ENCODE data around the gene GATB.

The GATB gene

DNA sequence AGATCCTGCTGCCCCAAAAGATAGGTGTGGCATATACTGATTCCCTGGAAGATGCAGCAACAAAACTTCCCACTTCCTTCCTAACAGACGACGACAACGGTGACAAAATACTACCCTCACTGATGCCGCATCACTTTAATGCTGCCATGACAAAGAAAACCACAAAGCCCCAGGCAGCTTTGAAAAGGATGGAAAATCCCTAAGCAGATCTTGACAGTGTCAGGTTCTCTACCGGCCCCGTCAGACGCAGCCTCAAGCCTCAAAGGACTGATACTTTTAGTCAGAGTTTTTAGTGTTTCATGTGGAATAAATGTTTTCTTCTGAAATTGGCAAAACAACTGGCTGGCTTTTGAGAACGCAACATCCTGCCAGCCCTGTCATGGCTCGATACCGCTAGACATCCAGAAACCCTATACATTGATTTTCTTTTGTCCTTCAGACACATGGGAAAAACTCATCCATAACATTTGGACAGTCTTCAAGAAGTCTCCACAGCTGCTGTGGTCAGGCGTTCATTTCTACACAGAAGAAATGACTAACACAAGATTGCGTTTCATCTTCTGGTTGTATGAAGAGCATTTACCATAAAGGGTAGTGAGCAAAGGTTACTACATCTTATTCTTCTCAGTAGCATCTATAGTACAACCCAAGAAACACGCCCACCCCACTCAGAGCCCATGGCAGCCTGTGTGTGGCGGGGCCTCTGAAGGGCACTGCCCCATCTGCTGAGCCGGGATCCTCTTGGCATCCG lies 60.1 kb downstream of the GATB start:
- in situ Hi-C loops (cut with MboI; ENCODE audit: low sequenced_read_pairs, unreplicated experiment) = no loop called here
- no peak for DNase-seq (ENCODE audit: low spot score)
- TF ChIP-seq, protein P1, sequence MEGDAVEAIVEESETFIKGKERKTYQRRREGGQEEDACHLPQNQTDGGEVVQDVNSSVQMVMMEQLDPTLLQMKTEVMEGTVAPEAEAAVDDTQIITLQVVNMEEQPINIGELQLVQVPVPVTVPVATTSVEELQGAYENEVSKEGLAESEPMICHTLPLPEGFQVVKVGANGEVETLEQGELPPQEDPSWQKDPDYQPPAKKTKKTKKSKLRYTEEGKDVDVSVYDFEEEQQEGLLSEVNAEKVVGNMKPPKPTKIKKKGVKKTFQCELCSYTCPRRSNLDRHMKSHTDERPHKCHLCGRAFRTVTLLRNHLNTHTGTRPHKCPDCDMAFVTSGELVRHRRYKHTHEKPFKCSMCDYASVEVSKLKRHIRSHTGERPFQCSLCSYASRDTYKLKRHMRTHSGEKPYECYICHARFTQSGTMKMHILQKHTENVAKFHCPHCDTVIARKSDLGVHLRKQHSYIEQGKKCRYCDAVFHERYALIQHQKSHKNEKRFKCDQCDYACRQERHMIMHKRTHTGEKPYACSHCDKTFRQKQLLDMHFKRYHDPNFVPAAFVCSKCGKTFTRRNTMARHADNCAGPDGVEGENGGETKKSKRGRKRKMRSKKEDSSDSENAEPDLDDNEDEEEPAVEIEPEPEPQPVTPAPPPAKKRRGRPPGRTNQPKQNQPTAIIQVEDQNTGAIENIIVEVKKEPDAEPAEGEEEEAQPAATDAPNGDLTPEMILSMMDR (IDR thresholded peaks at IDR 0.05; ENCODE audit: borderline replicate concordance, control extremely low read depth, extremely low read depth, insufficient read depth, missing control alignments) = no peak

DNA sequence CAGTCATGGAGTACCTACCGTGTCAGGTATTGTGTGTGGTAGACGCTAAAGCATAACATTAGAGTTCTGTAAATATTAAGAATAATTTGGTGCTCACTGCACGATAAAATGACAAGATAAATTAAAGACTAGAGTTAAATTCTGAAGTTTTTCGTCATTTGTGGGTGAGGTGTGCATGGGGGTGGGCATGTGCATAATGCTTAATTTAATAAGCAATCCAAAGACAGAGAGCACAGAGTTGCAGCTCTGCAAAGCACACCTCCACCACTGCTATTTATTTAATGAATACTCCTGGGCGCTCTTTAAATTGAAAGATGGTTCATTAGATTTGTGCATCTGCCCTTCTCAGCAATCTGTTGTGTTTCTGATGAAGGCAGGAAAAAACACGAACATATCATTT lies 62.6 kb downstream of the GATB start:
- DNase-seq (ENCODE audit: low spot score) = no peak
- TF ChIP-seq, protein P1 (IDR thresholded peaks at IDR 0.05; ENCODE audit: borderline replicate concordance, control extremely low read depth, extremely low read depth, insufficient read depth, missing control alignments) = no peak
- in situ Hi-C loops (cut with MboI; ENCODE audit: low sequenced_read_pairs, unreplicated experiment) = no loop called here

DNA sequence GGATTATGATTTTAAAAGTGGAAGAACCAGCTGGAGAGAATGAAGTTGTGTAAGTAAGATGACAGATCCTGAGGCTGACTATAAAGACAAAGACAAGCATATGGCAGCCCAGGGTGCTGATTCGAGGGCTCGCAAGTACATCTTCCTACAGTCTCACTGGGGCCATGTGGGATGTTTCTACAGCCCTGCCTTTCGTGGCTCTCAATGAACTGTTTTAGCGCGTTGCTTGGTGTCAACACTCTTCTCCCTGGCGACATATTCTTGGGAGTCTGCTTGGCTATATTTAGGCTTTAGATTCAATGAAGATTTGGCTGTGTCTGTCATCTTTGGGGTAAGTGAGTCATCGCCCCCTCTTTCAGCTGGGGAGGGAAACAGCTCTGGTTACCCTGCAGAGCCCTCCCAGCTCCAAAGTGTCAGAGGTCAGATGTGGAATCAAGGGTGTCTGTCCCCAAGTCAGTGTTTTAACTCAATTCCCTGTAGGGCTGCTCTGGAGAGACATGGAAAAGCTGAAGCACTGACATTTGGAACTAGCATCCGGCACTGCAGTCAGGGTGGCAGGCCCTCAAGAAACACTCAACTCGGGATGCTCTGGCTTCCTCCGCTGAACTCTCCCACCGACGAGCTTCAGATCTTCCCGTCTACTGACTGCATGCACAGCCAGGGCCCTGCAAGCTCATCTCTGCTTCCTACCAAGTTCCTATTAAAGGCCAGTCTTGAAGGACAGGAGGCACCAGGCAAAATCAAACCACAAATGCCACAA lies 65.7 kb downstream of the GATB start:
- DNase-seq (ENCODE audit: low spot score) = no peak
- in situ Hi-C loops (cut with MboI; ENCODE audit: low sequenced_read_pairs, unreplicated experiment) = no loop called here

DNA sequence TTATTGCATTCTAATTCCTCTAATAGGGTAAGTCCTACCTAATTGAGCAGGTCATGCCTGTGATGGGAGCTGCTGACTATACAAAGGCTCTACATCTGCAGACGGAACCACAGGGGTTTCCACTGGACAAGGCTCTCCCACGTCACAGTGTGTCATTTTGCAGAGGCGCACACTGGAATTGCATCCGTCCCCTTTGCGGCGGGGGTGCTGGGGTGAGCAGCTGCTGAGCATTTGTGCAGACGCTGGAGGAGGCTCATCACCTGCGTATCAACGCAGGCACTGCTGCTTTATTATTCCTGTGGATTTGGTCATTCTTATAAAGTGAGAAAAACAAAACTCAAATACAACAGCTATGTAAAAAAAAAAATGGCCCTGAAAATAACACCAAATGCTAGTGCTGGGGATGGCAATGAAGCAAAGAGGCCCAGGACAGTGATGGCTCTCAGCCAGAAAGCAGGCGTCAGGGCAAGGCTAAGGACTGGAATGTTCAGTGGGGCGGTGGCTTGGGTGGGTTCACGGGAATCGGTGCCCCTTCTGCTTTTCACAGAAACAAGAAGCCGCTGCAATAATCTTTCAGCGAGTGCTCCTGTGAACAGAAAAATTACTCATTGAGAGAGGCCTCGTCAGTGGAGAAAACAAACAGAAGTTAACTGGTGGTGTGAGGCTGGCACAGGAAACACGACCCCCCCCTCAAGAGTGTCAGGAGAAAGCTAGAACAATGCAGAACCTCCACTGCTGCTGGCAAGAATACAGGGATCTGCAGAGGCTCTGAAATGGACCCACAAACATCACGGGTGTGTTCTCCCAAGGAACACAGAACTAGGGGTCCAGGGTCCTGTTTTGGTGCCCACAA lies 67.8 kb downstream of the GATB start:
- in situ Hi-C loops (cut with MboI; ENCODE audit: low sequenced_read_pairs, unreplicated experiment) = no loop called here
- TF ChIP-seq, protein P1 (IDR thresholded peaks at IDR 0.05; ENCODE audit: borderline replicate concordance, control extremely low read depth, extremely low read depth, insufficient read depth, missing control alignments) = no peak
- DNase-seq (ENCODE audit: low spot score) = no peak

More for the DNA sequence above, 65.7 kb downstream of the GATB start:
- TF ChIP-seq, protein P1 (IDR thresholded peaks at IDR 0.05; ENCODE audit: borderline replicate concordance, control extremely low read depth, extremely low read depth, insufficient read depth, missing control alignments) = no peak

DNA sequence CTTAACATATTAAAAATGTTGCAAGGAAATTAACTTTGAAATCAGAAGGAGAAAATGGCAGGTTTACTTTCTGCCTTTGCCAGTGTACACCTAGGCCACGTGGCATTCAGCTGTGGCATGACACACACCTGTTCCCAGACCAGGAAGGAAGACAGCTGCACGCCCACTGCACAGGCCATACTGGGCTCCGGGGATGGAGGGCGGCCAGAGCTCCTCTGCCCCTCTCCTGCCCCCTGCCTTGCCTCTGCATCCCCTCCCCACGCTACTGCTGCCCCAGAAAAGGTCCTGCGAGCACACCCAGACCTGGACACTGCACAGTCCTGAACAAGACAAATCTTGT lies 68.4 kb downstream of the GATB start:
- DNase-seq (ENCODE audit: low spot score) = no peak
- TF ChIP-seq, protein P1 (IDR thresholded peaks at IDR 0.05; ENCODE audit: borderline replicate concordance, control extremely low read depth, extremely low read depth, insufficient read depth, missing control alignments) = no peak
- in situ Hi-C loops (cut with MboI; ENCODE audit: low sequenced_read_pairs, unreplicated experiment) = no loop called here
